ENCODE data around the gene SNX3. TPM values are rescaled to one million over a fixed set of nuclear protein-coding genes. Genes with fewer than 3 reads are reported as not detected.

SNX3 gene
- total and polyA plus RNA-seq, 8 donors: 30.0 to 88.9 (median 55.4) TPM

DNA sequence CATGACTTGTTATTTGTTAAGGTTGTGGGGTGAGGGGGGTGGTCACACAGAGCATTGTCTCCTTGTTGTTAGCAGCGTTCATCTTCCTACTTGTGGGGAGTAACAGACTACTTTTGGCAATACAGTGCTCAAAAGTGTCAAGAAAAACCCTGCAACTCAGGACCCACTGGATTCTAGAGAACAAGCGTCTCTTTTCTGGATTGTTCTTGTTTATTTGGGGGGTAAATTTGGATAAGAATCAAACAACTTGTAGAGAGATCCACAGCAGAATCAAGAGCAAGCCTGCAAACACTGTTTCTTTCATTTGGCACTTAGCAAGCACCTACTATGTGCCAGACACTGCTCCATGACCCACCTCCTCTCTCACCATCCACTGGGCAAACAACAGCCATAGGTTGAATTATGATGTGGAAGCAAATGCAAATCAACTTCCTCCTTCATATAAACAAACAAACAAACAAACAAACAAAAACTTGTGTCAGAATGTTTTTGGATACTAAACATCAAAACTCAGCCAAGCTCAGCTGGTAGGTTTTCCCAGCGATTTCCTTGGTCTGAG is 99.0 kb downstream of the SNX3 start:
- H3K36me3 ChIP-seq: no peaks in the 10 kb centered on the region
- 28 to 29% methylated on average over 3 of the region's 3 CpGs for WGBS, 2 donors
- H3K27ac ChIP-seq: no peak overlapping the region
- FAIRE-seq: no peak
- H3K4me1 ChIP-seq: peaks cover 4 to 19% (median 10%) of the 10 kb centered on the region in 3 donors
- intact Hi-C loops (cut with DNase I): no loop called here
- peaks cover 4 to 73% (median 15%) of the 10 kb centered on the region in 4 donors for H3K27me3 ChIP-seq
- no peaks in the 10 kb centered on the region for H3K9me3 ChIP-seq
- ATAC-seq: no peak
- H3K4me3 ChIP-seq: no peak overlapping the region
- TF ChIP-seq, protein P1, sequence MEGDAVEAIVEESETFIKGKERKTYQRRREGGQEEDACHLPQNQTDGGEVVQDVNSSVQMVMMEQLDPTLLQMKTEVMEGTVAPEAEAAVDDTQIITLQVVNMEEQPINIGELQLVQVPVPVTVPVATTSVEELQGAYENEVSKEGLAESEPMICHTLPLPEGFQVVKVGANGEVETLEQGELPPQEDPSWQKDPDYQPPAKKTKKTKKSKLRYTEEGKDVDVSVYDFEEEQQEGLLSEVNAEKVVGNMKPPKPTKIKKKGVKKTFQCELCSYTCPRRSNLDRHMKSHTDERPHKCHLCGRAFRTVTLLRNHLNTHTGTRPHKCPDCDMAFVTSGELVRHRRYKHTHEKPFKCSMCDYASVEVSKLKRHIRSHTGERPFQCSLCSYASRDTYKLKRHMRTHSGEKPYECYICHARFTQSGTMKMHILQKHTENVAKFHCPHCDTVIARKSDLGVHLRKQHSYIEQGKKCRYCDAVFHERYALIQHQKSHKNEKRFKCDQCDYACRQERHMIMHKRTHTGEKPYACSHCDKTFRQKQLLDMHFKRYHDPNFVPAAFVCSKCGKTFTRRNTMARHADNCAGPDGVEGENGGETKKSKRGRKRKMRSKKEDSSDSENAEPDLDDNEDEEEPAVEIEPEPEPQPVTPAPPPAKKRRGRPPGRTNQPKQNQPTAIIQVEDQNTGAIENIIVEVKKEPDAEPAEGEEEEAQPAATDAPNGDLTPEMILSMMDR (IDR thresholded peaks at IDR 0.05): no peak
- no peak for DNase-seq

Other genes with a start within 250 kb of the SNX3 start
- 10 to 100 TPM; 10.0 to 19.2 (median 14.7) TPM for gene OSTM1, start 186.3 kb downstream of the SNX3 start, total RNA-seq
- gene OSTM1, start 186.3 kb downstream of the SNX3 start, polyA plus RNA-seq: 1 to 10 TPM; 6.2 to 7.9 TPM
- under 1 TPM in 2 of 6 donors, not detected in 4; 0.06 to 0.19 TPM for gene NR2E1, start 95.0 kb downstream of the SNX3 start, total RNA-seq
- gene NR2E1, start 95.0 kb downstream of the SNX3 start, polyA plus RNA-seq: under 1 TPM in 1 of 2 donors, not detected in 1; 0.02 TPM
- 1 to 10 TPM; 2.8 to 4.7 (median 3.9) TPM for gene AFG1L, start 34.0 kb upstream of the SNX3 start, total RNA-seq
- gene AFG1L, start 34.0 kb upstream of the SNX3 start, polyA plus RNA-seq: 1 to 10 TPM; 1.2 to 1.3 TPM

All from pancreas (tissue), 10 donors.